Endothelial cell (in vitro differentiated cells): ENCODE measurements around the gene USF1. TPM values are rescaled to one million over a fixed set of nuclear protein-coding genes. Genes with fewer than 3 reads are reported as not detected.
"Not testable (repeated sequence)": the region's sequence is repeated elsewhere in the genome, so short reads cannot be mapped to it uniquely, and the experiment has no call there.

Experiments used
- DNase-seq: peaks from one replicate; pipeline ENCODE4 v3.0.0; 2021; ENCODE audit warnings: low spot score
- H3K27ac Mint-ChIP-seq: one replicate; pipeline ENCODE4 v1.8.0; 2021; ENCODE audit warnings: mixed read lengths, inconsistent platforms; ENCODE audit not compliant: unreplicated experiment
- H3K27me3 Mint-ChIP-seq: one replicate; pipeline ENCODE4 v1.8.0; 2021; ENCODE audit warnings: mild to moderate bottlenecking, moderate library complexity, mixed read lengths, inconsistent platforms; ENCODE audit not compliant: unreplicated experiment
- H3K36me3 Mint-ChIP-seq: one replicate; pipeline ENCODE4 v1.8.0; 2021; ENCODE audit warnings: mild to moderate bottlenecking, low read depth, mixed read lengths, inconsistent platforms; ENCODE audit not compliant: unreplicated experiment
- H3K4me1 Mint-ChIP-seq: one replicate; pipeline ENCODE4 v1.8.0; 2021; ENCODE audit warnings: mild to moderate bottlenecking, mixed read lengths, inconsistent platforms; ENCODE audit not compliant: unreplicated experiment
- H3K4me3 Mint-ChIP-seq: one replicate; pipeline ENCODE4 v1.8.0; 2021; ENCODE audit warnings: mild to moderate bottlenecking, mixed read lengths, inconsistent platforms; ENCODE audit not compliant: unreplicated experiment
- H3K9me3 Mint-ChIP-seq: one replicate; pipeline ENCODE4 v1.8.0; 2021; ENCODE audit warnings: mixed read lengths, inconsistent platforms; ENCODE audit not compliant: unreplicated experiment
- total RNA-seq: library from RNA; stranded (reverse); fragmentation: NEBNext Ultra II Directional; extraction: Animal tissue kit (Norgen Biotek cat#: 25700); gene quantifications from one replicate; pipeline ENCODE4 v1.2.1, GENCODE V29; 2021; ENCODE audit not compliant: unreplicated experiment
- TF ChIP-seq, protein P1 (sequence below): fragments of 200-600 bp; sonication (generic); IDR thresholded peaks from one replicate; pipeline ENCODE4 v1.5.0; 2021; ENCODE audit warnings: antibody characterized with exemption; ENCODE audit not compliant: unreplicated experiment

USF1 gene
- total RNA-seq, 1 donor from 2014 or later, result 121 TPM

DNA sequence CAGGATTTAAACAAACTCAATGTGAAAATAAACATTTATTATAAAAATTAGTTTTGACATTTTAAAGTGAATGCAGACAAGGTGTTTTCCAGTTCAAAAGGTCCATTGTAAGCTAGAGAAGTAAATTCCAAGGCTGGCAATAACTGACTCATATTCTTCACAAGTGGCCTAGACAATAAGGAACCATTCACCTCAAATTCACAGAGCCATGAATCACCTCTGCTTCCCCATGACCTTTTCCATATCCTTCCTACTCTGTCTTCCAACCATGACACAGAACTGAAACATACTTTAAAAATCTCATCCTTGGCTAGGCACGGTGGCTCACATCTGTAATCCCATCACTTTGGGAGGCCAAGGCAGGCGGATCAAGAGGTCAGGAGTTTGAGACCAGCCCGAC, 49.6 kb downstream of the USF1 start:
- peaks cover 16% of the 10 kb centered on the region for H3K27me3 Mint-ChIP-seq
- peaks cover 54% of the 10 kb centered on the region for H3K36me3 Mint-ChIP-seq
- H3K27ac Mint-ChIP-seq, result peak overlapping the region; percentile 62
- TF ChIP-seq, protein P1, sequence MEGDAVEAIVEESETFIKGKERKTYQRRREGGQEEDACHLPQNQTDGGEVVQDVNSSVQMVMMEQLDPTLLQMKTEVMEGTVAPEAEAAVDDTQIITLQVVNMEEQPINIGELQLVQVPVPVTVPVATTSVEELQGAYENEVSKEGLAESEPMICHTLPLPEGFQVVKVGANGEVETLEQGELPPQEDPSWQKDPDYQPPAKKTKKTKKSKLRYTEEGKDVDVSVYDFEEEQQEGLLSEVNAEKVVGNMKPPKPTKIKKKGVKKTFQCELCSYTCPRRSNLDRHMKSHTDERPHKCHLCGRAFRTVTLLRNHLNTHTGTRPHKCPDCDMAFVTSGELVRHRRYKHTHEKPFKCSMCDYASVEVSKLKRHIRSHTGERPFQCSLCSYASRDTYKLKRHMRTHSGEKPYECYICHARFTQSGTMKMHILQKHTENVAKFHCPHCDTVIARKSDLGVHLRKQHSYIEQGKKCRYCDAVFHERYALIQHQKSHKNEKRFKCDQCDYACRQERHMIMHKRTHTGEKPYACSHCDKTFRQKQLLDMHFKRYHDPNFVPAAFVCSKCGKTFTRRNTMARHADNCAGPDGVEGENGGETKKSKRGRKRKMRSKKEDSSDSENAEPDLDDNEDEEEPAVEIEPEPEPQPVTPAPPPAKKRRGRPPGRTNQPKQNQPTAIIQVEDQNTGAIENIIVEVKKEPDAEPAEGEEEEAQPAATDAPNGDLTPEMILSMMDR, result no peak
- peak overlapping the region; percentile 23 for H3K4me3 Mint-ChIP-seq
- peaks cover 53% of the 10 kb centered on the region for H3K4me1 Mint-ChIP-seq
- no peaks in the 10 kb centered on the region for H3K9me3 Mint-ChIP-seq
- no peak for DNase-seq

DNA sequence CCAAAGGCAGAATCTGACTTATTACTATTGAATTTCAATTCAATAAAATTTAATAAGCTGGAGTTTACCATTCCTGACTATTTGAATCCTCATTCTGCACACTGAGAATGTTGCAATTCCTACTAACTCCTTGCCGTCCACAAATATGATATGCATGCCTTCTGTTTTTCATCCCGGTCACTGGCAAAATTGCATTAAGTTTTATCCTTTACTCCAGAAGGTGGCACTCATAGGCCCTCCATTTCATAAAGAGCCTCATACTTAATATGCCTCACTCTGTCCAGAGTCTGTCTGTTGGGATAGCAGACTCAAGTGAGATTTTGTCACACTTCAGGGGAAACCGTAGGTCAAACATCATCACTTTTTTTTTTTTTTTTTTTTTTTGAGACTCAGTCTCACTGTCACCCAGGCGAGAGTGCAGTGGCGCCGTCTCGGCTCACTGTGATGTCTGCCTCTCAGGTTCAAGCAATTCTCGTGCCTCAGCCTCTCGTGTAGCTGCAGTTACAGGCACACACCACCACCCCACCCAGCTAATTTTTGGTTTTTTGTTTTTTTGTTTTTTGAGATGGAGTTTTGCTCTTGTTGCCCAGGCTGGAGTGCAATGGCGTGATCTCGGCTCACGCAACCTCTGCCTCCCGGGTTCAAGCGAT, 52.1 kb downstream of the USF1 start:
- Mint-ChIP-seq H3K36me3 (peaks cover 34% of the 10 kb centered on the region), H3K4me3 (no peak overlapping the region), H3K4me1 (peaks cover 32% of the 10 kb centered on the region), H3K27ac (no peak overlapping the region), H3K9me3 (no peaks in the 10 kb centered on the region), H3K27me3 (peaks cover 15% of the 10 kb centered on the region)
- no peak for DNase-seq
- TF ChIP-seq, protein P1, result no peak

DNA sequence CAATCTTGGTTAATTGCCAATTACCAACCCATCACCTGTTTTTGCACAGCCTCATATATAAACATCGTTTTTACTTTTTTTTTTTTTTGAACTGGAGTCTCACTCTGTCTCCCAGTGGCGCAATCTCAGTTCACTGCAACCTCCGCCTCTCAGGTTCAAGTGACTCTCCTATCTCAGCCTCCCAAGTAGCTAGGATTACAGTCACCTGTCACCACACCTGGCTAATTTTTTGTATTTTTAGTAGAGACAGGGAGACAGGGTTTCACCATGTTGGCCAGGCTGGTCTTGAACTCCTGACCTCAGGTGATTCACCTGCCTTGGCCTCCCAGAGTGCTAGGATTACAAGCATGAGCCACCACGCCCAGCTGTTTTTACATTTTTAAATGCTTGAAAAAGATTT, 53.7 kb downstream of the USF1 start:
- not testable (repeated sequence) for H3K9me3 Mint-ChIP-seq, H3K27me3 Mint-ChIP-seq, H3K27ac Mint-ChIP-seq, DNase-seq, H3K4me3 Mint-ChIP-seq
- H3K36me3 Mint-ChIP-seq, result peaks cover 19% of the 10 kb centered on the region
- H3K4me1 Mint-ChIP-seq, result peaks cover 27% of the 10 kb centered on the region

Other genes starting within 250 kb of the USF1 start
- not detected for gene LY9, start 249.8 kb downstream of the USF1 start, total RNA-seq
- gene CD244, start 183.1 kb downstream of the USF1 start, total RNA-seq, result 0.31 TPM
- gene ITLN1, start 160.8 kb downstream of the USF1 start, total RNA-seq, result not detected
- 118 TPM for gene ITLN2, start 91.2 kb downstream of the USF1 start, total RNA-seq
- 361 TPM for gene F11R, start 24.8 kb downstream of the USF1 start, total RNA-seq
- 14.2 TPM for gene TSTD1, start 7.0 kb downstream of the USF1 start, total RNA-seq
- 0.23 TPM for gene ARHGAP30, start 23.9 kb upstream of the USF1 start, total RNA-seq
- 0.13 TPM for gene NECTIN4, start 43.6 kb upstream of the USF1 start, total RNA-seq
- gene KLHDC9, start 52.4 kb upstream of the USF1 start, total RNA-seq, result 7.3 TPM
- gene PFDN2, start 72.1 kb upstream of the USF1 start, total RNA-seq, result 73.8 TPM
- gene NIT1, start 72.1 kb upstream of the USF1 start, total RNA-seq, result 20.5 TPM
- 133 TPM for gene DEDD, start 86.7 kb upstream of the USF1 start, total RNA-seq
- gene UFC1, start 108.0 kb upstream of the USF1 start, total RNA-seq, result 124 TPM
- gene USP21, start 113.5 kb upstream of the USF1 start, total RNA-seq, result 22.2 TPM
- gene PPOX, start 120.4 kb upstream of the USF1 start, total RNA-seq, result 39.0 TPM
- gene B4GALT3, start 131.5 kb upstream of the USF1 start, total RNA-seq, result 44.0 TPM
- 56.8 TPM for gene ADAMTS4, start 153.1 kb upstream of the USF1 start, total RNA-seq
- gene NDUFS2, start 156.4 kb upstream of the USF1 start, total RNA-seq, result 93.1 TPM
- gene FCER1G, start 169.3 kb upstream of the USF1 start, total RNA-seq, result 4.3 TPM
- not detected for gene APOA2, start 177.7 kb upstream of the USF1 start, total RNA-seq
- 22.0 TPM for gene TOMM40L, start 180.1 kb upstream of the USF1 start, total RNA-seq
- gene NR1I3, start 192.2 kb upstream of the USF1 start, total RNA-seq, result not detected
- not detected for gene PCP4L1, start 212.8 kb upstream of the USF1 start, total RNA-seq